ENCODE data around the gene SEMA6B. TPM values are rescaled to one million over a fixed set of nuclear protein-coding genes. Genes with fewer than 3 reads are reported as not detected.

SEMA6B gene
- total RNA-seq, 1 donor from 2014 or later = 6.9 TPM

- Mint-ChIP-seq H3K9me3 (peaks cover 4% of the 10 kb centered on the region), H3K27me3 (ENCODE audit: low read depth) (peaks cover 4% of the 10 kb centered on the region), H3K36me3 (peaks cover 5% of the 10 kb centered on the region), H3K27ac (no peak overlapping the region), H3K4me1 (peaks cover 3% of the 10 kb centered on the region), H3K4me3 (no peak overlapping the region)
- no peak for DNase-seq (ENCODE audit: low spot score in 2 of 2, unreplicated experiment in 2 of 2)
- TF ChIP-seq CTCF (IDR thresholded peaks at IDR 0.05; ENCODE audit: unreplicated experiment) = no peak
Observed at GRCh38 chr19:4556597-4557127, 2.8 kb downstream of the SEMA6B start.

- no peak for TF ChIP-seq CTCF (IDR thresholded peaks at IDR 0.05; ENCODE audit: unreplicated experiment)
- no peak for DNase-seq (ENCODE audit: low spot score in 2 of 2, unreplicated experiment in 2 of 2)
- H3K4me1 Mint-ChIP-seq = peaks cover 3% of the 10 kb centered on the region
- peaks cover 5% of the 10 kb centered on the region for H3K36me3 Mint-ChIP-seq
- peaks cover 4% of the 10 kb centered on the region for H3K9me3 Mint-ChIP-seq
- H3K27me3 Mint-ChIP-seq (ENCODE audit: low read depth) = peaks cover 4% of the 10 kb centered on the region
- H3K27ac Mint-ChIP-seq = no peak overlapping the region
- H3K4me3 Mint-ChIP-seq = no peak overlapping the region
Observed at GRCh38 chr19:4555657-4556561, 3.6 kb downstream of the SEMA6B start.

GRCh38 chr19:4554717-4555116 is 4.8 kb downstream of the SEMA6B start:
- H3K4me1 Mint-ChIP-seq = peaks cover 3% of the 10 kb centered on the region
- no peak overlapping the region for H3K4me3 Mint-ChIP-seq
- TF ChIP-seq CTCF (IDR thresholded peaks at IDR 0.05; ENCODE audit: unreplicated experiment) = no peak
- peaks cover 4% of the 10 kb centered on the region for H3K27me3 Mint-ChIP-seq (ENCODE audit: low read depth)
- no peak overlapping the region for H3K27ac Mint-ChIP-seq
- H3K36me3 Mint-ChIP-seq = peaks cover 7% of the 10 kb centered on the region
- H3K9me3 Mint-ChIP-seq = peaks cover 4% of the 10 kb centered on the region
- DNase-seq (ENCODE audit: low spot score in 2 of 2, unreplicated experiment in 2 of 2) = no peak

- H3K36me3 Mint-ChIP-seq = peaks cover 7% of the 10 kb centered on the region
- peaks cover 4% of the 10 kb centered on the region for H3K9me3 Mint-ChIP-seq
- peaks cover 4% of the 10 kb centered on the region for H3K27me3 Mint-ChIP-seq (ENCODE audit: low read depth)
- no peak for DNase-seq (ENCODE audit: low spot score in 2 of 2, unreplicated experiment in 2 of 2)
- H3K27ac Mint-ChIP-seq = no peak overlapping the region
- TF ChIP-seq CTCF (IDR thresholded peaks at IDR 0.05; ENCODE audit: unreplicated experiment) = no peak
- no peak overlapping the region for H3K4me3 Mint-ChIP-seq
- peaks cover 3% of the 10 kb centered on the region for H3K4me1 Mint-ChIP-seq
Observed at GRCh38 chr19:4553775-4554174, 5.7 kb downstream of the SEMA6B start.

GRCh38 chr19:4553092-4553695 is 6.3 kb downstream of the SEMA6B start:
- Mint-ChIP-seq H3K4me1 (peaks cover 3% of the 10 kb centered on the region), H3K27me3 (ENCODE audit: low read depth) (peaks cover 4% of the 10 kb centered on the region), H3K27ac (no peak overlapping the region), H3K9me3 (peaks cover 4% of the 10 kb centered on the region), H3K36me3 (peaks cover 7% of the 10 kb centered on the region), H3K4me3 (no peak overlapping the region)
- no peak for DNase-seq (ENCODE audit: low spot score in 2 of 2, unreplicated experiment in 2 of 2)
- TF ChIP-seq CTCF (IDR thresholded peaks at IDR 0.05; ENCODE audit: unreplicated experiment) = no peak
